ENCODE measurements around the gene ADAM19. TPM values are rescaled to one million over a fixed set of nuclear protein-coding genes. Genes with fewer than 3 reads are reported as not detected.

ADAM19 gene
- polyA plus RNA-seq, 1 donor from 2014 or later: 9.9 TPM

GRCh38 chr5:157539503-157540022, 36.0 kb downstream of the ADAM19 start:
- Histone ChIP-seq H3K27ac (ENCODE audit: low read length) (no peak overlapping the region), H3K79me2 (replicated peaks; ENCODE audit: insufficient read depth, low read length) (no peaks in the 10 kb centered on the region), H3K36me3 (ENCODE audit: insufficient read depth, low read length) (no peaks in the 10 kb centered on the region), H3K4me2 (ENCODE audit: low read length) (no peak overlapping the region), H3K9me2 (ENCODE audit: insufficient read depth, low read length) (no peaks in the 10 kb centered on the region), H4K20me1 (ENCODE audit: insufficient read depth) (no peaks in the 10 kb centered on the region), H3F3A (ENCODE audit: insufficient read depth, low read length, poor library complexity, severe bottlenecking) (no peaks in the 10 kb centered on the region), H3K9me3 (ENCODE audit: low read length) (no peaks in the 10 kb centered on the region), H3K9ac (ENCODE audit: low read length) (no peak overlapping the region), H3K4me3 (ENCODE audit: low read length) (no peak overlapping the region), H2AFZ (ENCODE audit: low read depth, low read length) (no peak overlapping the region), H3K27me3 (ENCODE audit: insufficient read depth, low read depth, low read length) (no peaks in the 10 kb centered on the region)
- TF ChIP-seq REST (IDR thresholded peaks at IDR 0.05; ENCODE audit: borderline replicate concordance) (no peak), EZH2 (IDR thresholded peaks at IDR 0.05; ENCODE audit: borderline replicate concordance, insufficient read depth, low read length, poor library complexity, severe bottlenecking) (no peak), POLR2AphosphoS5 (IDR thresholded peaks at IDR 0.05) (no peak), RAD21 (conservative IDR thresholded peaks at IDR 0.05) (no peak), MXI1 (conservative IDR thresholded peaks at IDR 0.05; ENCODE audit: poor library complexity, severe bottlenecking) (no peak), CTCF (IDR thresholded peaks at IDR 0.05; ENCODE audit: poor library complexity, severe bottlenecking) (no peak), EP300 (conservative IDR thresholded peaks at IDR 0.05; ENCODE audit: poor library complexity, severe bottlenecking) (no peak), SMC3 (conservative IDR thresholded peaks at IDR 0.05; ENCODE audit: poor library complexity) (no peak), TAF1 (IDR thresholded peaks at IDR 0.05; ENCODE audit: low read depth) (no peak)

GRCh38 chr5:157538311-157538710, 37.3 kb downstream of the ADAM19 start:
- H3K36me3 ChIP-seq (ENCODE audit: insufficient read depth, low read length): no peaks in the 10 kb centered on the region
- H3K9ac ChIP-seq (ENCODE audit: low read length): no peak overlapping the region
- no peaks in the 10 kb centered on the region for H3K9me2 ChIP-seq (ENCODE audit: insufficient read depth, low read length)
- H2AFZ ChIP-seq (ENCODE audit: low read depth, low read length): no peak overlapping the region
- H3K27ac ChIP-seq (ENCODE audit: low read length): no peak overlapping the region
- TF ChIP-seq REST (IDR thresholded peaks at IDR 0.05; ENCODE audit: borderline replicate concordance) (no peak), EP300 (conservative IDR thresholded peaks at IDR 0.05; ENCODE audit: poor library complexity, severe bottlenecking) (no peak), TAF1 (IDR thresholded peaks at IDR 0.05; ENCODE audit: low read depth) (no peak)
- no peaks in the 10 kb centered on the region for H3K9me3 ChIP-seq (ENCODE audit: low read length)
- no peaks in the 10 kb centered on the region for H3K79me2 ChIP-seq (replicated peaks; ENCODE audit: insufficient read depth, low read length)
- no peak overlapping the region for H3K4me2 ChIP-seq (ENCODE audit: low read length)
- H4K20me1 ChIP-seq (ENCODE audit: insufficient read depth): no peaks in the 10 kb centered on the region
- no peaks in the 10 kb centered on the region for H3K27me3 ChIP-seq (ENCODE audit: insufficient read depth, low read depth, low read length)
- H3F3A ChIP-seq (ENCODE audit: insufficient read depth, low read length, poor library complexity, severe bottlenecking): no peaks in the 10 kb centered on the region
- no peak overlapping the region for H3K4me3 ChIP-seq (ENCODE audit: low read length)
